ENCODE measurements around the gene BMI1.
"Not testable (repeated sequence)": the region's sequence is repeated elsewhere in the genome, so short reads cannot be mapped to it uniquely, and the experiment has no call there.

The BMI1 gene

GRCh38 chr10:22294694-22295093, 26.2 kb upstream of the BMI1 start:
- H3K27ac ChIP-seq: no peak overlapping the region
- no peak overlapping the region for H3K4me3 ChIP-seq (ENCODE audit: low read depth, low read length)
- TF ChIP-seq, protein P1, sequence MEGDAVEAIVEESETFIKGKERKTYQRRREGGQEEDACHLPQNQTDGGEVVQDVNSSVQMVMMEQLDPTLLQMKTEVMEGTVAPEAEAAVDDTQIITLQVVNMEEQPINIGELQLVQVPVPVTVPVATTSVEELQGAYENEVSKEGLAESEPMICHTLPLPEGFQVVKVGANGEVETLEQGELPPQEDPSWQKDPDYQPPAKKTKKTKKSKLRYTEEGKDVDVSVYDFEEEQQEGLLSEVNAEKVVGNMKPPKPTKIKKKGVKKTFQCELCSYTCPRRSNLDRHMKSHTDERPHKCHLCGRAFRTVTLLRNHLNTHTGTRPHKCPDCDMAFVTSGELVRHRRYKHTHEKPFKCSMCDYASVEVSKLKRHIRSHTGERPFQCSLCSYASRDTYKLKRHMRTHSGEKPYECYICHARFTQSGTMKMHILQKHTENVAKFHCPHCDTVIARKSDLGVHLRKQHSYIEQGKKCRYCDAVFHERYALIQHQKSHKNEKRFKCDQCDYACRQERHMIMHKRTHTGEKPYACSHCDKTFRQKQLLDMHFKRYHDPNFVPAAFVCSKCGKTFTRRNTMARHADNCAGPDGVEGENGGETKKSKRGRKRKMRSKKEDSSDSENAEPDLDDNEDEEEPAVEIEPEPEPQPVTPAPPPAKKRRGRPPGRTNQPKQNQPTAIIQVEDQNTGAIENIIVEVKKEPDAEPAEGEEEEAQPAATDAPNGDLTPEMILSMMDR (IDR thresholded peaks at IDR 0.05; ENCODE audit: low read depth, low read length): no peak
- H3K9me3 ChIP-seq (ENCODE audit: severe bottlenecking): no peaks in the 10 kb centered on the region
- no peak for DNase-seq
- H3K36me3 ChIP-seq: no peaks in the 10 kb centered on the region
- H3K27me3 ChIP-seq (ENCODE audit: insufficient read depth, low read depth, severe bottlenecking): no peaks in the 10 kb centered on the region

- Histone ChIP-seq H3K9me3 (ENCODE audit: severe bottlenecking) (no peaks in the 10 kb centered on the region), H3K36me3 (no peaks in the 10 kb centered on the region), H3K27me3 (ENCODE audit: insufficient read depth, low read depth, severe bottlenecking) (no peaks in the 10 kb centered on the region), H3K4me3 (ENCODE audit: low read depth, low read length) (no peak overlapping the region), H3K27ac (no peak overlapping the region)
- TF ChIP-seq, protein P1 (IDR thresholded peaks at IDR 0.05; ENCODE audit: low read depth, low read length): peak; percentile 53
- peak; percentile 47 for DNase-seq
Observed at GRCh38 chr10:22301193-22301592, 19.7 kb upstream of the BMI1 start.

DNA sequence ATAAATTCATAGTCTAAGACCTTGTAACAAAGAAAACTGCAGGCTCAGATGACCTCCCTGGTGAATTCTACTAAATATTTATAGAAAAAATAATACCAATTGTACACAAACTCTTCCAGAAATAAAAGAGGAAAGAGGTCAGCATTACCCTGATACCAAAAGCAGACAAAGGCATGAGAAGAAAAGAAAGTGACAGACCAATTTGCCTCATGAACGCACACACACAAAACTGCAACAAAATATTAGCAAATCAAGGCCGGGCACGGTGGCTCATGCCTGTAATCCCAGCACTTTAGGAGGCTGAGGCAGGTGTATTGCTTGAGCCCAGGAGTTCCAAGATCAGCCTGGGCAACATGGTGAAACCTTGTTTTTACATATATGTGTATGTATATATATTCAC, 17.4 kb upstream of the BMI1 start:
- Histone ChIP-seq H3K27me3 (ENCODE audit: insufficient read depth, low read depth, severe bottlenecking) (no peaks in the 10 kb centered on the region), H3K4me3 (ENCODE audit: low read depth, low read length) (no peak overlapping the region), H3K9me3 (ENCODE audit: severe bottlenecking) (no peaks in the 10 kb centered on the region), H3K27ac (no peak overlapping the region), H3K36me3 (no peaks in the 10 kb centered on the region)
- DNase-seq: no peak
- TF ChIP-seq, protein P1 (IDR thresholded peaks at IDR 0.05; ENCODE audit: low read depth, low read length): no peak

- H3K27me3 ChIP-seq (ENCODE audit: insufficient read depth, low read depth, severe bottlenecking): no peaks in the 10 kb centered on the region
- H3K36me3 ChIP-seq: no peaks in the 10 kb centered on the region
- TF ChIP-seq, protein P1 (IDR thresholded peaks at IDR 0.05; ENCODE audit: low read depth, low read length): no peak
- H3K9me3 ChIP-seq (ENCODE audit: severe bottlenecking): no peaks in the 10 kb centered on the region
- H3K4me3 ChIP-seq (ENCODE audit: low read depth, low read length): no peak overlapping the region
- no peak for DNase-seq
- H3K27ac ChIP-seq: no peak overlapping the region
Observed at GRCh38 chr10:22305721-22306120, 15.2 kb upstream of the BMI1 start.

DNA sequence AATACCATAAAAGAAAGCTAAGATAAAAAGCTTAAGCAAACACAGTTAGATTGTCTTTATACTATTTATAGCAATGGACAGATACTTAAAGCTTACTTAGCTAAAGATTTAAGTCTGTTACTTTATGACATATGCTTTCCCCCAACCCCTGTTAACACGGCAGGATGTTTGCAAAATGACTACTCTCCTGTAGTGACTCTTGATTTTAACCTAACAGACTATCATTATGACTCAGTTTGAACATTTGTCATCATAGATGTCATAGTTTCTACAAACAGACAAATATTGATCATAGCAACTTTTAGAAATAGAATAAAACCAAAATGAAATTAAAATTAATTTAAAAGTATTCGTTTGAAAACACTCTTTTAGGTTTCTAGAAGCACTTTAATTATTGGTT, 12.5 kb upstream of the BMI1 start:
- no peaks in the 10 kb centered on the region for H3K27me3 ChIP-seq (ENCODE audit: insufficient read depth, low read depth, severe bottlenecking)
- TF ChIP-seq, protein P1 (IDR thresholded peaks at IDR 0.05; ENCODE audit: low read depth, low read length): no peak
- no peak overlapping the region for H3K27ac ChIP-seq
- H3K9me3 ChIP-seq (ENCODE audit: severe bottlenecking): no peaks in the 10 kb centered on the region
- no peaks in the 10 kb centered on the region for H3K36me3 ChIP-seq
- DNase-seq: no peak
- H3K4me3 ChIP-seq (ENCODE audit: low read depth, low read length): no peak overlapping the region

GRCh38 chr10:22309180-22310000, 11.5 kb upstream of the BMI1 start:
- Histone ChIP-seq H3K9me3 (ENCODE audit: severe bottlenecking) (no peaks in the 10 kb centered on the region), H3K4me3 (ENCODE audit: low read depth, low read length) (no peak overlapping the region), H3K27ac (no peak overlapping the region), H3K36me3 (no peaks in the 10 kb centered on the region), H3K27me3 (ENCODE audit: insufficient read depth, low read depth, severe bottlenecking) (no peaks in the 10 kb centered on the region)
- TF ChIP-seq, protein P1 (IDR thresholded peaks at IDR 0.05; ENCODE audit: low read depth, low read length): no peak
- DNase-seq: no peak

DNA sequence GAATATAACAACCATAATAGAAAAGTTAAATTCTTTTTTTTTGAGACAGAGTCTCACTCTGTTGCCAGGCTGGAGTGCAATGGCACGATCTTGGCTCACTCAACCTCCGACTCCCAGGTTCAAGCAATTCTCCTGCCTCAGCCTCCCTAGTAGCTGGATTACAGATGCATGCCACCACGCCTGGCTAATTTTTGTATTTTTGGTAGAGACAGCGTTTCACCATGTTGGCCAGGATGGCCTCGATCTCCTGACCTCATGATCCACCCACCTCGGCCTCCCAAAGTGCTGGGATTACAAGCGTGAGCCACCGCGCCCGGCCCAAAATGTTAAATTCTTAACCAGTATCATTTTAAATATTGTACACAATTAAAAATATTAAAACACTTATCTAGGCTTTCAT, 10.9 kb upstream of the BMI1 start:
- H3K36me3 ChIP-seq; DNase-seq; H3K27ac ChIP-seq; H3K4me3 ChIP-seq (ENCODE audit: low read depth, low read length); H3K27me3 ChIP-seq (ENCODE audit: insufficient read depth, low read depth, severe bottlenecking); H3K9me3 ChIP-seq (ENCODE audit: severe bottlenecking): not testable (repeated sequence)

Measured in WERI-Rb-1 (cell line).